NB4 (cell line): ENCODE data around the gene DDAH1.

Experiments used
- CTCF ChIP-seq: IDR thresholded peaks from one replicate; pipeline ENCODE4 v1.5.1; 2012; ENCODE audit warnings: low read depth, low read length
- MAX ChIP-seq: IDR thresholded peaks from 2 replicates; pipeline ENCODE4 v1.6.1; 2011; ENCODE audit warnings: low read depth, low read length
- POLR2A ChIP-seq: IDR thresholded peaks from 2 replicates; pipeline ENCODE4 v1.6.1; 2011; ENCODE audit warnings: mild to moderate bottlenecking; ENCODE audit not compliant: insufficient read length; ENCODE audit errors: extremely low read depth

- TF ChIP-seq CTCF (no peak), POLR2A (no peak), MAX (no peak)
Observed at GRCh38 chr1:85433096-85433495, 31.9 kb downstream of the DDAH1 start.
